ENCODE measurements around the gene NLE1.
"Not testable (repeated sequence)": the region's sequence is repeated elsewhere in the genome, so short reads cannot be mapped to it uniquely, and the experiment has no call there.

Gene NLE1

DNA sequence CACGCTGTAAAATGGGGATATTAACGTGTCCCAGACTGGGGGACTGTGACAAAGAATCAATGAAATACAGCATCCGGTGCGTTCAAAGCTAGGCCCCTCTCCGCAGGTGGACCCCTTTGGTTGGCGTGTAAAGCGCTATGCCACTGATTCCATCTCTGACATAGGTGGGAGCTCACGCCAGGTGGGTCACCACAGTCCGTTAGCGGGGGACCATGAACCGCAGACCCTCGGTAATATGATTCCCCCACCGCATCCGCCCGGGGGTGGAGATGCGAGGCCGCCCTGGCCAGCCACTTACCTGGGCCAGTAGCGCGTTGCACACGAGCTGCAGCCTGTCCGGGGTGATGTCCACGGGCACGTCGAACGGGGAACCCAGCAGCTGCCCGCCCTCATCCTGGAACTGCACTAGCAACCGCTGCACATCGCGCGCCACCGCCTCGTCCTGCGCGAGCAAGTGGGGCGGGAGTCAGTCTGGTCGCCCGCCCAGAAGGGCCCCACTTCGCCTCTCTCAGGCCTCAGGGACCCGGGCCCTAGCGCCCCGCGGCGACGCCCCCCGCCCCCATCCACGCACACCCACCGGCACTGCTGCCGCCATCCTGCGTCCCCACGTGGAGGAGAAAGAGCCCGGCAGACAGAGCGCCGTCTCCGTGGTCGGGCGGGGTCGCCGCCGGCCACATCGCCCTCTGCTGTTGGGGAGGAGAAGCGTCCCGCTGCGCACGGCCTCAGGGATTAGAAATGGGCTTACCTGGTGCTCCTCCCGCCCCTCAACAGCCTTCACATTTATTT lies at the start of gene NLE1:
Gene NLE1, minus strand, starts transcription at position 623 of the 786 bp plus-strand sequence. Its CDS starts 28 bp downstream, at position 595.
- DNase-seq: peak; percentile 62

DNA sequence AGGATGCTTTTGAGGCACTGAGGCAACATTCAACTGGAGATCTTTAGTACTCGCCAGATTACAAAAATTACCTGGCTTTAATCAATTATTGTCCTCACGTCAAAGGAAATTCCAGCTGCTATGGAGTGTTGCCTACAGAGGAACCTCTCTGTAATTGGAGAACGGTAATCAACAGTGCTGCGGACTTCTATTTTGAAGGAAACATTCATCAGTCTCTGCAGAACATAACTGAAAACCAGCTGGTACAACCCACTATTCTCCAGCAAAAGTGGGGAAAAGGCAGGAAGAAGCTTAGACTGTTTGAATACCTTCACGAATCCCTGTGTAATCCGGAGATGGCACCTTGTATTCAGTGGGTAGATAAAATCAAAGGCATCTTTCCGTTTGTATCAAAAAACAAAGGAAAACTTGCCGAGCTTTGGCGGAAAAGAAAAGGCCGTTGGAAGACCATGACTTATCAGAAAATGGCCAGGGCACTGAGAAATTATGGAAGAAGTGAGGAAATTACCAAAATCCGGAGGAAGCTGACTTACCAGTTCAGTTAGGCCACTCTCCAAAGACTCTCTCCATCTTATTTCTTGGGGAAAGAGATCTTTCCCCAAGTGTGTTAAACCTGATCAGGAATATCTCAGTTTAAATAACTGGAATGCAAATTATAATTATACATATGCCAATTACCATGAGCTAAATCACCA lies 49.0 kb upstream of the NLE1 start:
- DNase-seq: no peak

DNA sequence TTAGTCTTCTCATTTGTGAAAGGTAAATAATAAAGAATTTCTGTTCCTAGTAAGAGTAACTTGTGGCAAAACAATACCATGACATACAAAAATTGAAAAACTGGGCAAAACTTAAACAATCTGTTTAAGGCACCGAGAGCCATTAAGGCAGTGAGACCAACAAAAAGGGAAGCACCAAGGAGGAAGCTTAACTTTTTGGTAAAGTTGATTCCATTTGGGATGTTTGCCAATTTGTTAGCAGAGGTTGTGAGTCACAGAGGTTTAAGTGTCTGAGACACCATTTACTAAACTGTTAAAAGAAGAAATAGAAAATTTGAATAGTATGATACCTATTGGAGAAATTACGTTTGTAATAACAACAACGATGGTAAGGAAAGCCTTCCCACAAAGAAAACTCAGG lies 47.2 kb upstream of the NLE1 start:
- DNase-seq: peak; percentile 92

DNA sequence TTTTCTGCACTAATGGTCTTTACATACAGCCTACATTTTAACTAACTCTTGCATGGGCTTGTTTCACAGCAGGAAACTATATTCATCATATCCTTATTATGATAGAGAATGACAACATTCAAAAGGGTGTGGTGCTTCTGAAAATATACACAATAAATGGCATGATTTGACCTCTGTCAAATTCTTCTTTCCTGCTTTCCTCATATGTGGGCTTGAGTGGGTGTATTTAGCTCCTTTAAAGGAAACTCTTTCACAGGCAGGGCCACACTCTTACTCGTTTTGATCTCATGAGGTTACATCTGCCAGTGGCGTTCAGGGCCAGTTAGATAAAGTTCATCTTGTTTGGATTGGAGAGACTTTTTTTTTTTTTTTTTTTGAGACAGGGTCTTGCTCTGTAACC lies 46.0 kb upstream of the NLE1 start:
- no peak for DNase-seq

DNA sequence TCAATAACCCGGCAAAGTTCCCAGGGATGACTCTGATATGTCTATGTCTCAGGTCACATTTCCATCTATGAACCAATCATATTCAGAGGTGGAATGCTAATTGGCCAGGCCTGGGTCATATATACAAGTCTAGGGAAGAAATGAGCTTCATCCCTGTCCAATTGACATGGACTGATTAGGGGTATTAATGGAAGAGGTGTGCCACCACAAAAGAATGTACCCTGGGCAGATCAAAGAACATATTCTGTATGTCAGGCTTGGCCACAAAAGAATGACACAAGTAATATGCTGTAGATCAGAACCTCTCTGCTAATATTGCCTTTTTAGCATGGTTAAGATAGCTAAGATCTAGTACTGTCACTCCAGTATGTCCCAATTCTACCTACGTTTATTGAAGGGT lies 45.4 kb upstream of the NLE1 start:
- DNase-seq: no peak

DNA sequence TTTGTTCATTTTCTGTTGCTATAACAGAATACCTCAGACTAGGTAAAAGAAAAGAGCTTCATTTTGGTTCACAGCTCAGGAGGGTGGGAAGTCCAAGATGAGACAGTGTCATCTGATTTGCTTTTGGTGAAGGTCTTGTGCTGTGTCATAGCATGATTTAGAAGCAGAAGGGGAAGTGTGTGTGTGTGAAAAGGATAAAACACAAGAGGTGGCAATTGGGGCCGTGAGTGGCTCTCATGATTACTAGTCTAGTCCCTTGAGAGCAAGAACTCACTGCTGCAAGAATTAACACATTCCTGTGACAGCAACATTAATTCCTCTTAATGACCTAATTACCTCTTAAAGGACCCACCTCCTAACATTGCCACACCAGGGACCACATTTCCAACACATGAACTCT lies 43.7 kb upstream of the NLE1 start:
- DNase-seq: peak; percentile 30

DNA sequence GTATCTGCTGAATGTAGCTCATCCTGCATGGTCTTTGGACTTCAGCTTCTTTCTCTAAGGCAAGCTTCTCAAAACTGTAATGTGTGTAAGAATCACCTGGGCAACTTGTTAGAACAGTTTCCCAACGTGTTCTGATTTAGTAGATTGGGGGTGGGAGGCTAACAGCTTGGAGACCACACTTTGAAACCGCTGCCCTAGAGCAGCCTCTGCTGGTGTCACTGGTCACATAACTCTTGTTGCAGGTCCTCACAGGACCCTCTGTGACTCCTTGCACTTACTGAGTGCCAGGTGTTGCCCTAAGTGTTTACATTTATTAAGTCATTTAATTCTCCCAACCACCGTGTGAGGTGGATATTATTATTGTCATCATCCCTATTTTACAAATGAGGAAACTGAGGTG lies 42.2 kb upstream of the NLE1 start:
- no peak for DNase-seq

DNA sequence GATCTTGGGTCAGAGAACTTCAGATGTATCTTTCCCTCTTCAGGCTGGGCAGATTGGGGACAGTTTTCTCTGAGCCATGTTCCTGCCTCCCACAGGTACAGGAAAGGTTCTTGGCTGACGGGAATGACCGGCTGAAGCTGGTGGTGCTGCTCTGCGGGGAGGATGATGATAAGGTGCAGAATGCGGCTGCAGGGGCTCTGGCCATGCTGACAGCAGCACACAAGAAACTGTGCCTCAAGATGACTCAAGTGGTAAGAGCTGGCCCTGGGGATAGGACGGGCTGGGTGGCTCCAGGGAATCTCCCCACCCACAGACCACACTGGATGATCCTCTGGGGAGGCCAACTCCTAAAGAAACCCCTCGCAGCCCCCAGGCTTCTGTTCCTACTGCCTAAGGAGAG lies 41.2 kb upstream of the NLE1 start:
- DNase-seq: no peak

DNA sequence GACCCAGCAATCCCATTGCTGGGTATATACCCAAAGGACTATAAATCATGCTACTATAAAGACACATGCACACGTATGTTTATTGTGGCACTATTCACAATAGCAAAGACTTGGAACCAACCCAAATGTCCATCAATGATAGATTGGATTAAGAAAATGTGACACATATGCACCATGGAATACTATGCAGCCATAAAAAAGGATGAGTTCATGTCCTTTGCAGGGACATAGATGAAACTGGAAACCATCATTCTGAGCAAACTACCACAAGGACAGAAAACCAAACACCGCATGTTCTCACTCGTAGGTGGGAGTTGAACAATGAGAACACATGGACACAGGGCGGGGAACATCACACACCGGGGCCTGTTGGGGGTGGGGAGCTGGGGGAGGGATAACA lies 37.3 kb upstream of the NLE1 start:
- not testable (repeated sequence) for DNase-seq

DNA sequence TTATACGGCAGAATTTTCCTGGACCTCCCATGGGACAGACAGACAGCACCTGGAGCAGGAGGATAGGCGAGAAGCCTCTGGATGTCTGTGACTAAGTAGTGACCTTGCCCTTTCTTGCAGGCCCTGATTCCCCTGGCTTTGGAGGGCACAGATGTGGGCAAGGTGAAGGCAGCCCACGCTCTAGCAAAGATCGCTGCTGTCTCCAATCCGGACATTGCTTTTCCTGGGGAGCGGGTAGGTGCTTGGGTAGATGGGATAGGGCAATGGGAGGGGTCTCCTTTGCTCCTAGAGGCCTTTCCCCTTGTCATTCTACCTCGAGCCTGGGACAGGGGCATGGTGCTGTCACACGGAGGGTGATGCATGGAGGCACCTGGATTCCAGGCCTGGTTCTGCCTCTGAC lies 34.8 kb upstream of the NLE1 start:
- no peak for DNase-seq

DNA sequence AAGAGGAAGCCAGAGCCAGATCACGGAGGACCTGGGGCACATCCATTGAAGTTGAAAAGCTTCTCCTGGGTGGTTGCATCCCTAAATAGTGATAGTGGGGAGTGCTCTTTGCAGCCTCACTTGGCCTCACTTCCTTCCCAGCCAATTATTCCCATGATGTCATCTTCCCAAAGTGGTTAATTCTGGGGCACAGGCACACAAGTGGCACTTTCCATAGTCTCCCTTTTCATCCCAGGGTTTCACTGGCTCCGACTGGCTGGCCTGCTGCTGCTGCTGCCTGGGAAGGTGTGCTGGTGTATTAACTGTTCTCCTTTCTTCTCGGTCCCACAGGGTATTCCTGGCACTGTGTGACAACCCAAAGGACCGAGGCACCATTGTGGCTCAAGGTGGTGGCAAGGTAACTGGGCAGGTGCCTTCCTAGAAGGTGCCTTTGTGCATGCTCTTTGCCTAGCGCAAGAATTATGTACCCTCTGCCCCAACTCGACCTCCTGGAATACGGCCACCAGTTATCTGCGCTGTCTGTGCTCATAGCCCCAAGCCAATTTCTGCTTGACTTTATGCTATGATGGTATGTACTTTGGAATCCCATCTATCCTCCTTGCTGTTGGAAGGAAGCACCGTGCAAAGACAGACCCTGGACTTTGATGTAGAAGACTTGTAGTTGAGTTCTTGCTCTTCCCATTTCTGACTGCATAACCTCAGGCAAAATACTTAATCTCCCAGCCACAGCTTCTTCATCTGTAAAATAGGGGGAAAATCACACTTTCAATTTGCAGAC lies 33.7 kb upstream of the NLE1 start:
- DNase-seq: no peak

DNA sequence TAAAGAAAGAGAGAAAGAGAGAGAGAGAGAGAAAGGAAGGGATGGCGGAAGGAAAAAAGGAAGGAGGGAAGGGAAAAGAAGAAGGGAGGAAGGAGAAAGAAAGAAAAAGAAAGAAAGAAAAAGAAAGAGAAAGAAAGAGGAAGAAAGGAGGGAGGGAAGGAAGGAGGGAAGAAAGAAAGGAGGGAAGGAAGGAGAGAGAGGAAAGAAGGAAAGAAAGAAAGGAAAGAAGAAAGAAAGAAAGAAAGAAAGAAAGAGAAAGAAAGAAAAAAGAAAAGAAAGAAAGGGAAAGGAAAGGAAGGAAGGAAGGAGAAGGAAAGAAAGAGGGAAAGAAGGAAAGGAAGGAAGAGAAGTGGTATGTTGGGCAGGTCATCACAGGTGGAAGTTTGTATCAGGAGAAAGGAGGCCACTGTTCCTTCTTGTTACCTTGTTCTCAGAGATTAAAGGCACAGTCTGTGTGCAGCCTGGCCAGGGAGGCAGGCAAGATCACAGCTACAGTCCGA lies 32.8 kb upstream of the NLE1 start:
- DNase-seq: no peak

DNA sequence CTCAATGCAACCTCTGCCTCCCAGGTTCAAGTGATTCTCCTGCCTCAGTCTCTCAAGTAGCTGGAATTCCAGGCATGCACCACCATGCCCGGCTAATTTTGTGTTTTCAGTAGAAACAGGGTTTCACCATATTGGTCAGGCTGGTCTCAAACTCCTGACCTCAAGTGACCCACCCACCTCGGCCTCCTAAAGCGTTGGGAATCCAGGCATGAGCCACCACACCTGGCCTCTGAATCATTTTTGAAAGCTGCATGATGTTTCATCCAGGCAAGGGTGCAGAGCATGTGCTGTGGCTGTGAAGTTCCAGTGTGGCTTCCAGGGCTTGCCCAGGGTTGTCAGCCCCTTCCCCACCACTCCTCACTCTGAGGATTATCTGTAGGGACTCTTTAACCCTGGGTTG lies 30.2 kb upstream of the NLE1 start:
- not testable (repeated sequence) for DNase-seq

DNA sequence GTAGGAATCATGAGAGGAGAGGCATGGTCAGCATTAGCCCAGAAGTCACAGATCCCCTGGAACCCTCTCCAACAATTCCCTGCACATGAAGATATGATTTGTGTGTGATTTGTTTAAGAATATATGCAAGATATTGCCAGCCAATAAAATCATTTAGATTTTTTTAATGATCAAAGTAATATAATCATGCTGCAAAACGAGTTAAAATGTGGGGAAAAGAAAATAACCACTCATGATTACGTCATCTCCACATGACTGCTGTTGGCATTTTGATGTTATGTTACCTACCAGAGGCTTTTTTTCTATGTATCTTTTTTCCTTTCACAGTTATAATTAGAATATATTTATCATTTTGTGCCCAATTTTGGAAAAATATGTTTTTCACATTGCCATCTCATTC lies 29.7 kb upstream of the NLE1 start:
- no peak for DNase-seq

DNA sequence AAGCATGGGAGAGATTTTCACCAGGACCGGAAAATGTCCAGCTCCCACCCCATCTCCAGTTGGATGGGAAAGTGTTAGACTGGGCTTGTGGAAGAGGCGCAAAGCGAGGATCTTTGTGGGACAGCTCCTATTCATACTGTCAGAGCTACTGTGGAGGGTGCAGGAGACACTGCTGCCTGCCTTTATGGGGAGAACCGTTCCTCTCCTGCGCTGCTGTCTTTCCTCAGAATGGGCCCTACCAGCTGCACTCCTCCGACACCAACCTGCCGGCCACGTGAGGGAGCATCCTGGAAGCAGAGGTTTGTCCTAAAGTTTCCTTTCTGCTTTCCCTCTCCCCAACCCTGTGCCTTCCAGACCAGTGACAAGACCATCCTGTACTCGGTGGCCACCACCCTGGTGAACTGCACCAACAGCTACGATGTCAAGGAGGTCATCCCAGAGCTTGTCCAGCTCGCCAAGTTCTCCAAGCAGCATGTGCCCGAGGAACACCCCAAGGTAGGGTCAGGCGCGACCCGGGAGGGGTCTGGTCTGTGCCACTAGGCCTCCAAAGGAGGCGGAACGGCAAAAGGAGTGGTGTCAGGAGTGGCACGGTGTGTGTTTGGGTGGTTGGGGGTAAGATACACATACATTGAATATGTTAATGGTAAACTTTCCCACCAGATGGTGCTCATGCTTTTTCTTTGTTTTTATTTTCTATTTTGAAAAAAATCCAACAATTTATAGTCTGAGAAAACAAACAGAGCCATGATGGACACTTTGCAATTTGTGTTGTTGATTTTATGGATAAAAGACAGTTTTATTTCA lies 29.1 kb upstream of the NLE1 start:
- DNase-seq: peak; percentile 21

DNA sequence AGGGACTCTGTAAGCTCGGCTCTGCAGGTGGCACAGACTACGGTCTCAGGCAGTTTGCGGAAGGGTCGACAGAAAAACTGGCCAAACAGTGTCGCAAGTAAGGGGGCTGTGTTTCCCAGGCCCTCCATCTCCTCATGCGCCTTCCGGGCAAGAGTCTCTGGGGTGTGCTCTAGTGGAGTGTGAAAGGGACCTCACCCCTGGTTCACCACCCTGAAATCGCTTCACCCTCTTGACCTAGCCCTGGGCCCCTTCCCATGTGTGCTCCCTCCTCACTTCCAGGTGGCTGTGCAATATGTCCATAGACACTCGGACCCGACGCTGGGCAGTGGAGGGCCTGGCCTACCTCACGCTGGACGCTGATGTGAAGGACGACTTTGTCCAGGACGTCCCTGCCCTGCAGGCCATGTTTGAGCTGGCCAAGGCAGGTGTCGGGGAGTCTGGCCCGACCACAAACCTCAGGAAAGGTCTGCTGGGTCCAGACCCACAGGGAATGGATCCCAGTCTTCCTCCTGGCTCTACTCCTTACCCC lies 27.8 kb upstream of the NLE1 start:
- no peak for DNase-seq

DNA sequence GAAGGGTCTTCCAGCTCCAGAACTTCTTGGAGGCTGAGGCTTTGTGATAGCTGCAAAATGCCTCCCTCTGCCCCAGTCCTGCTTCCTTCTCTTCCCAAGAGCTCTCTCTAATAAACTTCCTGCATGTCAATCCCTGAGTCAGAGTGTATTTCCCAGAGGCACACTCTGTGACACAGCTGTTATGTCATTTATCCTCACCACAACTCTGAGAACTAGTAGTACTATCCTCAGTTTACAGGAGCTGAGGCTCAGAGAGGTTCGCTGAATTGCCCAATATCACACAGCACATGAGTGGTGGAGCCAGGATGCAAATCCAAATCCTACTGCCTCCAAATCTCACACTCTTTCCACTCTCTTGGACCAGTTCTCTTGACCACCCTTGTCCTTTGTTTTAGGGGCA lies 25.6 kb upstream of the NLE1 start:
- DNase-seq: no peak

DNA sequence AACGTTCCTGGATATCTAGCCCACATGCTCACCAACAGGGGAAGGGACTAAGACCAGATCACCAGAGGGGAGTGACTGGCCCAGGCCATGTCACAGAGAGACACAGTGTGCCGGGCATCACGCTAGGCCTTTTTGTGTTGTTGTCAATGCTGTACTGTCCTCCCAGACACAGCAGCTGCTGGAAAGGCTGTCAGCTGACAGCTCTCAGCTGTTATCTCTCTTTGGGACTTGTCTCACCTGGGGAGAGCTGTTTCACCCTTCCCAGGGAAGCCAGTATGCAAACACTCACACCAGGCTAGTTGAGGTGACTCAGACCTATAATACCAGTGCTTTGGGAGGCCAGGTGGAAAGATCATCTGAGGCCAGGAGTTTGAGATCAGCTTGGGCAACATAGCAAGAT lies 24.9 kb upstream of the NLE1 start:
- DNase-seq: no peak

DNA sequence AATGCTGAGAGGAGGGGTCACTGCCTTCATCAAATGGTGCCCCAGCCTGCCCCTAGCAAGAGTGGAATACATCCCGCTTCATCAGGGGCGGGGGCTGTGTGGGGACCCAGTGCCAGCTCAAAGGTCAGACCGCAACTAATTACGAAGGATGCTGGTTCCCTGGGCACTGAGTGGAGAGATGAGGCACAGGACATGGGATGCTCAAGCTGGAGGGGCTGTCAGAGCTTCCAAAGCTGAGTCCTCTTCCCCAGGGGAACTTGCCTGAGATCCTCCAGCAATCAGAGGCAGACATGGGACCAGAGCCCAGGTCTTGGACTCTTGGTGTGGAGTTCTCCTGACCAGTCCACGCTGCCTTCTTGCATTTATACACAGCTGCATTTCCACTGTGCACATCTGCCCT lies 24.4 kb upstream of the NLE1 start:
- DNase-seq: no peak

DNA sequence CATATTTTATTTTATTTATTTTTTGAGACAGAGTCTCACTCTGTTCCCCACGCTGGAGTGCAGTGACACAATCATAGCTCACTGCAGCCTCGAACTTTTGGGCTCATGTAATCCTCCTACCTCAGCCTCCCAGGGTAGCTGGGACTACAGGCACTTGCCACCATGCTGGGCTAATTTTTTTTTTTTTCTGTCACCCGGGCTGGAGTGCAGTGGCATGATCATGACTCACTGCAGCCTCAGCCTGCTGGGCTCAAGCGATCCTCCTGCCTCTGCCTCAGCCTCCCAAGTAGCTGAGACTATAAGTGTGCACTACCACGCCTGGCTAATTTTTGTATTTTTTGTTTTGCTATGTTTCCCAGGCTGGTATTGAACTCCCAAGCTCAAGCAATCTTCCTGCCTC lies 22.6 kb upstream of the NLE1 start:
- no peak for DNase-seq

DNA sequence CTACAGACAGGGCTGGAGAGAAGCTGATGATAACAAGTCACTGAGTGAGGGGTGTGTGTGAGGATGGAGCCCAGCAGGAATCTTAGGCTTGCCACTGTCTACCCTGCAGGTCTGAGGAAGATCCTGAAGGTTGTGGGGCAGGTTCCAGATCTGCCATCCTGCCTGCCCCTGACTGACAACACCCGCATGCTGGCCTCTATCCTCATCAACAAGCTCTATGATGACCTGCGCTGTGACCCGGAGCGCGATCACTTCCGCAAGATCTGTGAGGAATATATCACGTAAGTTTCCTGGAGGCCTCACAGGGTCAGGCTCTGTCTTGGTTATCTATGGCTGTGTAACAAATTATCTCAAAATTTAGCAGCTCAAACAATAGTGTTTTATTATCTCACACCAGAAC lies 21.8 kb upstream of the NLE1 start:
- DNase-seq: no peak

DNA sequence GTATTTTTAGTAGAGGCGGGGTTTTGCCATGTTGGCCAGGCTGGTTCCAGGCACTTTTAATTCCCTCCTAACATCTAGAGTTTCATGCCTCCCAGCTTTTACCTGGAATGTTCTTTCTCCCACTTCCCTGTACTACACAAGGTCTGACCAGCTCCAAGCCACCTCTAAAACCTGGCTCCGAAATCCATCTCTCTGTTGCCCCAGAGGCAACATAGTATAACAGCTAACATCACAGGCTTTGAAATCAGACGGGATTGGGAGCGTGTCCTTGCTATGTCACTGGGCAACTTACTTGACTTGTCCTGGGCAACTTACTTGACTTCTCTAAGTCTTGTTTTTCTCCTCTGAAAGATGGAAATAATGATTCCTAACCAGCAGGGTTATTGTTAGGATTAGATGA lies 20.7 kb upstream of the NLE1 start:
- no peak for DNase-seq

All from MV-4-11 (cell line).